ENCODE measurements around the gene ELANE.

DNA sequence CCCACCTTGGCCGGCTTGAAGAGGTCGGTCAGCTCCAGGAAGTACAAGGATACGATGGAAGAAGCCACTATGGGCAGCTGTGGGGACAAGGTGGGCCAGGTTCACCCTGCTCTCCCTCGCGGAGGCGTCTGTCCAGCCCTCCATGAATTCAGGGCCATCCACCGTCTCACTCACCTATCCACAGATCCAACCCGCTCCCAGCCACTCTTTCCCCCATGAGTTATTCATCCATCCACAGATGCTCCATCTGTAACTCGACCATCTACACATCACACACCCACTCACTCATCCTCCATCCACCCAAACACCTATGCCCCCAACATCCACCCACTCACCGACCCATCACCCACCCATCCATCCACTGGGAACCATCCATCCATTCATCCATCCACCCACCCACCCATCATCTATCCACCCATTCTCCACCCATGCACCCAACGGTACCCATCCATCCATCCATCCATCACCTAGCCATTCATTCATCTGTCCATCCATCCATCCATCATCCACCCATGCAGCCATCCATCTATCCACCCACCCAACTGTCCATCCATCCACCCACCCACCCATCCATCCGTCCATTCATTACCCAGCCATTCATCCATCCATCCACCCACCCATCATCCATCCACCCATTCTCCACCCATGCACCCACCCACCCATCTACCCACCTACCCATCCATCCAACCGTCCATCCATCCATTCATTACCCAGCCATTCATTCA, 36.2 kb upstream of the ELANE start:
- TF ChIP-seq, protein P1, sequence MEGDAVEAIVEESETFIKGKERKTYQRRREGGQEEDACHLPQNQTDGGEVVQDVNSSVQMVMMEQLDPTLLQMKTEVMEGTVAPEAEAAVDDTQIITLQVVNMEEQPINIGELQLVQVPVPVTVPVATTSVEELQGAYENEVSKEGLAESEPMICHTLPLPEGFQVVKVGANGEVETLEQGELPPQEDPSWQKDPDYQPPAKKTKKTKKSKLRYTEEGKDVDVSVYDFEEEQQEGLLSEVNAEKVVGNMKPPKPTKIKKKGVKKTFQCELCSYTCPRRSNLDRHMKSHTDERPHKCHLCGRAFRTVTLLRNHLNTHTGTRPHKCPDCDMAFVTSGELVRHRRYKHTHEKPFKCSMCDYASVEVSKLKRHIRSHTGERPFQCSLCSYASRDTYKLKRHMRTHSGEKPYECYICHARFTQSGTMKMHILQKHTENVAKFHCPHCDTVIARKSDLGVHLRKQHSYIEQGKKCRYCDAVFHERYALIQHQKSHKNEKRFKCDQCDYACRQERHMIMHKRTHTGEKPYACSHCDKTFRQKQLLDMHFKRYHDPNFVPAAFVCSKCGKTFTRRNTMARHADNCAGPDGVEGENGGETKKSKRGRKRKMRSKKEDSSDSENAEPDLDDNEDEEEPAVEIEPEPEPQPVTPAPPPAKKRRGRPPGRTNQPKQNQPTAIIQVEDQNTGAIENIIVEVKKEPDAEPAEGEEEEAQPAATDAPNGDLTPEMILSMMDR (IDR thresholded peaks at IDR 0.05; ENCODE audit: low read depth, low read length) = no peak
- TF ChIP-seq POLR2A (IDR thresholded peaks at IDR 0.05; ENCODE audit: extremely low read depth, insufficient read length) = no peak
- TF ChIP-seq, protein P2, sequence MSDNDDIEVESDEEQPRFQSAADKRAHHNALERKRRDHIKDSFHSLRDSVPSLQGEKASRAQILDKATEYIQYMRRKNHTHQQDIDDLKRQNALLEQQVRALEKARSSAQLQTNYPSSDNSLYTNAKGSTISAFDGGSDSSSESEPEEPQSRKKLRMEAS (IDR thresholded peaks at IDR 0.05; ENCODE audit: low read depth, low read length) = no peak
- TF ChIP-seq MYC (IDR thresholded peaks at IDR 0.05; ENCODE audit: low read depth, low read length) = no peak

Data from NB4 (cell line).